ENCODE data around the gene HMCN2.
"Not testable (repeated sequence)": the region's sequence is repeated elsewhere in the genome, so short reads cannot be mapped to it uniquely, and the experiment has no call there.

Gene HMCN2

DNA sequence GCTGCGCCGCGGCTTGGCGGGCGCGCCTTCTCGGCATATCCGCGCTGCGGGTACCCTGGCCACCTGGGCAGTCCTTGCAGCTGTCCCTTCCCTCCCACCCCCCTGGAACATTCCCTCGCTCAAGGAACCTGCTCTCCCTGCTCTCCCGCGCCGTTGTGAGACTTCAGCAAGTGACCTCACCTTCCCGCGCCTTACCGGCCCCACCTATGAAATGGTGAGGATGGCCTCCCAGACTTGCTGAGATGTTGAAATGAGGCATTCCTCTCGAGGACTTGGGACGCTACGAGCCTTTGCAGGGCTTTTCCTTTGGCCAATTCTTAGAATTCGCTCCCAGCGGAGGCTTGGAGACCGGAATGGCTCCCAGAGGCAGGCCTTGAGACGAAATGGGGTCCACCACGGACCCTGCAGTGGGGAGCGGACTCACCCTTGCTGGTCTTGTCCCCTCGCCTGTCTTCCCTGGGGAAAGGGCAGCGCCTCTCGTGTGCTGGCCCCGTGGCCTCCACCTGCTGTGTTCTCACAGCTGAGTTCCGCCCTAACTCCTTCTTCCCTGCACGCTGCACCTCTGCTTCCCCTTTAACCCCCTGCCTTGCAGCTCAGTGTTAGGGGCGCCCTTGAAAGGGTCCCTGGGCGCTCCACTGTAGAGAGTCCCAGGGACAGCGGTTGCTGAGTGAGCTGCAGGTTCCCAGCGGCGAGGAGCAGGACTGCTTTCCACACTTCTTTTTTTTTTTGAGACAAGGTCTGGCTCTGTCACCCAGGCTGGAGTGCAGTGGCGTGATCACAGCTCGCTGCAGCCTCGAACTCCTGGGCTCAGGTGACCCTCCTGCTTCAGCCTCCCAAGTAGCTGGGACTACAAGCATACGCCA is 907 bp downstream of the HMCN2 start:
- DNase-seq: no peak

DNA sequence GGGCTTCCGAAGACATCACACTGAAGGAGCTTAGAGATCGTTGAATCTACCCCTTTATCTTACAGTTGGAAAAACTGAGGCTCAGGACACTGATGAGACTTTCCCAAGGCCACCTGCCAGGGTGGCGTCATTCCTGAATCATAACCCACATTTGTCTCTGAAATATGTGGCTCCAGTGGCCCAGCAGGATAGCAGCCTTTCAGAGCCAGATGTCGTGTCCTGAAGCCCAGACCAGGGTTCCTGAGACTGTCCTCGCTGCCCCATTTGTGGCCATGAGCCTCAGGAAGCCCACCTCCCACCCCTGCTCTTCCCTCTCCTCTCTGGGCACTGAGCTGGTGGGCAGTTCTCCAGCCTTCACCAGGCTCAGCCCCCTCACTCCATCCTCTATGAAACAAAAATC is 2.4 kb downstream of the HMCN2 start:
- no peak for DNase-seq

DNA sequence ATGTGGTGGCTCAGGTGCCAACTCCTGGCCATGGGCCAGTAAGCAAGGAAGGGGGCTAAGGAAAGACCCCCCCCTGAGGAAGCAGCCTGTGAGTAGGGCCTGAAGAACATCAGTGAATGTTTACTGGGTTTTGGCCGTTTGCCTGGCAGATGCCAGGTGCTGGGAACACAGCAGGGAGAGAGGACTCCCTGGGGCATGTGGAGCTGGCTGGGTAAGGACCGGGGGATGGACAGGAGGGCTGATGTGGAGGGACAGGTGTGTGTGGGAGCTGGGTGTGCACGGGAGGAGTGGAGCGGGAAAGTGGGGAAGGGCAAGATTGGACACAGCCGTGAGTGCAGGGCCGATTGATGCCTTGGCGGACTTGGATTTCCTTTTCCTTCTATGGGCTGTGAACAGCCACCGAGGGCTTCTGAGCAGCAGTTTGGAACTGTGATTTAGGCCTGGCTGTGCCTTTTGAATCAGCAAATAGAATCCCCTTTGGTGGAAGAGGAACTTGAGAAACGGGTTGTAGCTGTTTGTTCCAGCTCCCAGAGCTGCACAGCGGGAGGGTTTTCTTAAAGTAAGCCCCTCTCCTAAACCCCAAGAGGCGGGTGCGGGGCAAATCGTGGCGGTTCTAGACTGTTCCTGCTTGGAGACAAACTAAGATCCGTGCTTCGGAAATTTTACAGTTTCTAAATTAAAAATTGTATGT is 3.1 kb downstream of the HMCN2 start:
- DNase-seq: no peak

DNA sequence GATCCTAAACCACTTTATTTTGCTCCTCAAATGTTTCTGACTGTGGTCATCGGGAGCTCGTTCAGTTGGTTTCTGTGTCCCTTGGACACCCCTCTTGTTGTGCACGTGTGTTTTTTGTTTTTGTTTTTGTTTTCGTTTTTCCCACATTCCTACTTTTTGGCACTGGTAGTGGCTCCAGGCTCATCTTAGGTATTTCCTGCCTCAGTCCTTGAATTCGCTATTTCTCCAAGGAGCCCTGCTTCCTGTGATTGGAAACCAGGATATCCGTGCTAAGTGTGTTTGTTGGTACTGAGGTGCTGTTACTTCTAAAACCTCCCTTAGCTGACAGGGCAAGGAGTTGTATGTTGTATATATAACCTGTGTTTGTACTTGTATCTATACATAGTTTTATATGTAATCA is 5.9 kb downstream of the HMCN2 start:
- DNase-seq: no peak

DNA sequence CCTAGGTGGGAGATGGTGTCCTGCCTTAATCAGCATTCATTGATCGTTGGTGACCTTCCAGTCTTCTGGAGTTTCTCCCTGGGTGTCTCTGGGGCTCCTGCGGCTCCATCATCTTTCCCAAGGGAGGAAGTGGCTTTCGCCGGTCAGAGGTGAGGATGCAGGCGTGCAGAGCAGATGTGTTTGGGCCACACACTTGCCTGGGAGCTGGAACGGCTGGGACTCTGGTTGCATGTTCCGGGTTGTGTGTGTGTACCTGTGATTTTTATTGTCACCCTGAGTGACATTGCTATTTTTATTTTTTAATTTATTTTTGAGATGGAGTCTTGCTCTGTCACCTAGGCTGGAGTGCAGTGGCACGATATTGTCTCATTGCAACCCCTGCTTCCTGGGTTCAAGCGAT is 9.6 kb downstream of the HMCN2 start:
- no peak for DNase-seq

DNA sequence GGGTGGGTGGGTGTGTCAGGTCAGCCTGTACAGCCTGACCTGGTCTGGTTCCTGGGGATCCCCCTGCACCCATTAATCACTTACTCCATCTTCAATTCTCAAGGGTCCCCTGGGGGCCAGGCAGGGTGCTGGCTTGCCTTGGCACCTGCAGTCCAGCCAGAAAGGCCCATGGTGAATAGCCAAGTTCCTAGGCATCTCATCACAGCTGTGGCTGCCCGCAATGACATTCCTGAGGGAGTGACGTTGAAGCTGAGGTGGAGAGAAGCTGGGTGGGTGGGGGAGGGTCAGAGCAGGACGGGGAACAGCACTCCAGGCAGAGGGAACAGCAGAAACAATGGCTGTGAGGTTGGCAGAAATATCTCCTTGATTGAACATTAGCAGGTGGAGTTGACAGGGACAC is 10.6 kb downstream of the HMCN2 start:
- DNase-seq: peak; percentile 81

DNA sequence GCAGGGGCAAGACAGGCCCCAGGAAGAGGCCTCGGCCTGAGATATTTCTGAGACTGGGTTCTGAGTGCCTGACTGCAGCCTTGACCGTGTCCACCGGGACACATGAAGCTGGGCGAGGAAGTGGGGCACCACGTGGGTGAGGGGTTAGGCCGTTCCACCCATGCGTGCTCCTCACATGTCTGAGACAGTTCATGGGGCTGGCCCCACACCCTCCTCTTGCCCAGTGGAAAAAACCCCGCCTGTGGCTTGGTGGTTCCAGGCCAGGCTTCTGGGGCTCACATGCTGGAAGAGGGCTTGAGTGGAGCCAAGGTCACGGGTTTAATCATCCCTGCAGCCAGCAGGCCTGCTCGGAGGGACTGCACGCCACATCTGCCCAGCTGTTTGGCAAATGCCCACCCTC is 11.4 kb downstream of the HMCN2 start:
- no peak for DNase-seq

DNA sequence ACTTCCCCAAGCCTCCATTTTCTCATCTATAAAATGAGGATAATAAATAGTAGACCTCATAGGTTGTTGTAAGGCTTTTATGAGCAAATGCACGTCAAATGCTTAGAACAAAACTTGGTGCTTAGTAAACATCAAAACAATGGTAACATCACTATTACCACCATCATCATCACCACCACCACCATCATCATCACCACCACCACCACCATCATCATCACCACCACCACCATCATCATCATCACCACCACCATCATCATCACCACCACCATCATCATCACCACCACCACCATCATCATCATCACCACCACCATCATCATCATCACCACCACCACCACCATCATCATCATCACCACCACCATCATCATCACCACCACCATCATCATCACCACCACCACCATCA is 12.0 kb downstream of the HMCN2 start:
- not testable (repeated sequence) for DNase-seq

DNA sequence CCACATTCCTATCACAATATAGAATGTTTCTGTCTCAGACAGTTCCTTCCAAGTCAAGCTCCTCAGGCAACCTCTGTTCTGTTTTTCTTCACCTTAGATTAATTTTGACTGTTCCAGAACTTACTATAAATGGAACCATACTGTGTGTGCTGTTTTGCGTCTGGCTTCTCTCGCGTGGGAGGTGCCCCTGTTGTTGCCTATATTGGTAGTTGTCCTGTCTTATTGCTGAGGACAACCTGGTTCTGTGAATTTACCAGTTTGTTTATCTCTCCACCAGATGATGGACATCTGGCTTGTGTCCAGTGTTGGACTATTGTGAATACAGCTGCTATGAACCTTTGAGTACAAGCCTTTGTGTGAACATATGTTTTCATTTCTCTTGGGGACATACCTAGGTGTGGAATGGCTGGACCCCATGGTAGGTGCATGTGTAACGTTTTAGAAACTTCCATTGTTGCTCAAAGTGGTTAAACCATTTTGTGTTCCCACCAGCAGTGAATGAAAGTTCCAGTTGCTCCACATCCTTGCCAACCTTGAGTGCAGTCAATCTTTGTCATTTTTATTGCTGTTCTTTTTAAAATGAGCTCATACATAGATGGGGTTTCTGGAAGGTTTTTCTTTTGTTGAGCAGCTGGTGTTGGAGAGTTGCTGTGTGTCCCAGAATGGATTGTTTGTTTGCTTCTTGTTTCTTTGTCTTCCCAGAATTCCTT is 18.1 kb downstream of the HMCN2 start:
- no peak for DNase-seq

DNA sequence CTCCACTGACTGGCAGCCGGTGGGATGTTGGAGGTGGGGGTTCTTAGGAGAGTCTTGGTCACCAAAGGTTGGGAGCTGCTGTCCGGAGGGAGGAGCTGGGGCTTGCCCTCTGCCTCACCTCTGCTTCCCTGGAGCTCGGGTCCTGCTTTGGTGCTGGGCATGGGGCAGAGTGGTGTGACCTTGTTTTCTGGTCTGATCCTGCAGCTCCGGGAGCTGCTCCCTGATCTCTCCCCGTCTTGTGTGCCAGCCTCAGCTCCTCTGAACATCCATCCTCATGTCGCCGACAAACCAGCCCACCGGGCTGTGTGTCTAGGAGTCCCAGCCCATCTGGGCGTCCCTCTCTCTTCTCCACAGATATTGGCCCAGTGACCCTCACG is 18.7 kb downstream of the HMCN2 start:
- DNase-seq: no peak

DNA sequence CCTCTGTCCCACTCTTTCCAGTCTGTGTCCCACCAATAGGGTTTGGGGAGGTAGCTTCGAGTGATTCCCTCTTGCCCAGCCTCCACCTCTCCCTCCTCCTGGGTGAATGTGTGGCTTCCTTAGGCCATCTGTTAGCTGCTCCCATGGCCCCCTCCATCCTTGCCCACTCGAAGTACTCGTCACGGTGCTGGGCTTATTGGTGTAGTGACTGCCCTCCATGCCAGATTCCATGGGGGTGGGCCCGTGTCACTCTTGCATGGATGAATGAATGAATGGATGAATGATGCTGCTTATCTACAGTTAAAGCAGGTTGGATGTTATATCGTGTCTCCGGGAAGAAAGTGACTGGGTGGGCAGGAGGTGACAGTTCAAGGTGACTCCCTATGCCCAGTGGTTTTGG is 19.1 kb downstream of the HMCN2 start:
- no peak for DNase-seq

DNA sequence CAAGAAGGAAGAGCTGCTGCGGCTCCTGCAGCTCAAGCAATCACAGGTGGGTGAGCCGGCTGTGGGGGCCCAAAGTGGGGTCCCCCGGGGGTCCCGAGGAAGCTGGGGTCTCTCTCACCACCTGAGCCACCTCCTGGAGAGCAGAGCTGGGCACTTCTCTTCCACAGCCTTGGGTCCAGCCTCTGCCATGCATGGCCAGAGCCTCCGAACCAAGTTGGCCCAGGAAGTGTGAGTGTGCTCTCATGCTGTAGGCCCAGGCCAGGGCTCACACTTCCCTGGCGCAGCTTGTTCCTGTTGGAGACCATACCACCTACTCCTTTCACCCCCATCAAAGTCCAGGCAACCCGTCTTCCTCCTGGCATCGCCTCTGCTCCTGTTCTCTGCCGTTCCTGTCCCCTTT is 19.7 kb downstream of the HMCN2 start:
- no peak for DNase-seq

DNA sequence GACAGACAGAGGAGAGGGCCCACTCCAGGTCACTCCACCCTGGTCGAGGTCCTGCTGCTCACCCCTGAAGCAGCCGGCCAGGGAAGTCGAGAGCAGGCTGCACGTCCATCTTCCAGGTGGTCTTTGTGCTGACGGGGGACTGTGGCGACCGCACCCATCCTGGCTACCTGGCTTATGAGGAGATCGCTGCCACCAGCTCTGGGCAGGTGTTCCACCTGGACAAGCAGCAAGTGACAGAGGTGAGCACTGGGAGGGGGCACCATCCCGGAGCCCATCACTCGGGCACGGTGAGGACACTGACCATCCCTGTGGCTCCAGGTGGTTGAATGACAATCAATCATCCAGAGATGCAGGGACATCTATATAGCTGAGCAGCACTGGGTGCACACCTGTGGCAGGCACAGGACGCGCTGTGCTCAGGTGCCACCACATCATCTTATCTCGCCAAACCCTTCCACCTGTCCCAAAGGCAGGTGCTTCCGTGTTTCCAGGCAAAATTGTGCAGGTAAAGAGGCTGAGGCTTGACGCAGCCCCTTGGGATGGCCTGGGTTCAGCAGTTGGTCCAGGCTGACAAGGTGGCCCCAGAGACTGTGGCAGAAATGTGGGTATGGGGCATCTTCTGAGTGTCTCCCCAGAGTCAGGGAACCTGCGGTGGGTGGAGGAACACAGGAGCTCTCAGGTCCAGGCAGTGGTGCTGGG is 20.7 kb downstream of the HMCN2 start:
- no peak for DNase-seq

DNA sequence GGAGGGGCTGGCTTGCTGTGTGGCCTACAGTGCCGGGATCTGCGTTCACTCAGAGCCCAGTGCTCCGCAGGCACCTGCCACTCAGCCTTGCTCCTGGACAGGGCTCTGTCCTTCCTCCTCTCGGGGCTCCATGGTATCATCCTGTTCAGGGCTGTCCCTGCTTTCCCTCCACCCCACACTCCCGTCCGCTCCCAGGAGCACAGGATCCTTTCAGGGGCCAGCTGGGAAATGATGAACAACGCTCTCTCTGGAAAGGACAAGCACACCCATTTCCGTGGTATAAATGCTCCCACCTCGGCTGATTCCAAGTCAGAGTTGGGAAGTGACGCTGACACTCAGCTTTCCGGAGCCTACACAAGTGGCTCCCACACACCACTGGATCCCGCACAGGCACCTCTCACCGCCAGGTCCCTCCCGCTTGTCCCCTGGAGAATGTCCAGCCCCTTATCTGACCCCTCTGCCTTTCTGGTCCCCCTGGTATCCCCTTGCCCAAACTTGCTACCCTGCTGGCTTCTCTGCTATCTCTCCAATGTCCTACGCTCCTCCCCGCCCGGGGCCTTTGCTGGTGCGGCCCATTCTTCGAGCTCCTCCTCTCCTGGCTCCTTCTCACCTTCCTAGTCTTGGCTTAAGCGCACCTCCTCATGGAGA is 21.3 kb downstream of the HMCN2 start:
- DNase-seq: no peak

DNA sequence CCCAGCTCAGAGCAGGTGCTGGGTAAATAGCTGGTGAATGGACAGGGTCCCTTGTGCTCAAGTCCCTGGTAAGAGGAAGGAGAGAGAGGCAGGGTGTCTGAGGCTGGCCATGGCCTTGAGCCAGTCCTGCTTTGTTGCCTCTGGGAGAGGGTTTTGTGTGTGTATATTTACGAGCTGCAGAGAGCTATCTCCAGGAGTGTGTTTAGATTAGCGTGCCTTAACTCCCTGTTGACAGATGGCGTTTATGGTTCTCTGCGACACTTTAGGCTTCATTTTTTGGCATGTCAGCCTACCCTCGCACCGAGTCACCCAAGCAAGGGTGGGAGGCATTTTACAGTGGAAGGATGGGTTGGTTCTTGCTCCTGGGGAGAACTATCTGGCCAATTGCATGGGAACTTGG is 22.2 kb downstream of the HMCN2 start:
- DNase-seq: no peak

DNA sequence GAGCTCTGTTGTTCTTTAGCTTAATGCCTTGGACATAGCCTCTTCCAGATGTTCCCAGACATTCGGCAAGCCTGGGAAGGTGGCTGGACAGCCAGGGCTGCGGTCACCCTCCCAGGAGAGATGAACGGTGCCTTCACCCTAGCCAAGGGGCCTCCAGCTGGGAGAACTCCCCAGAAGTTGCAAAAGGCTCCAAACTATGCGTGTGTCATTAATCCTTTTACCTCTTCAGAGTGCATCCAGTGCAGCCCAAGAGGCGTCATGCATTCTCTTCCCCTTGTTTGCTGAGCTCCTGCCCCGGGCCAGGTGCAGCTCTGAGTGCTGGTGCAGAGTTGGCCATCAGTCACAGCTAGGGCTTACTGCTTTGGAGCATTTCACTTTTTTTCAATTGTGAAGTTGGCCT is 22.8 kb downstream of the HMCN2 start:
- no peak for DNase-seq

DNA sequence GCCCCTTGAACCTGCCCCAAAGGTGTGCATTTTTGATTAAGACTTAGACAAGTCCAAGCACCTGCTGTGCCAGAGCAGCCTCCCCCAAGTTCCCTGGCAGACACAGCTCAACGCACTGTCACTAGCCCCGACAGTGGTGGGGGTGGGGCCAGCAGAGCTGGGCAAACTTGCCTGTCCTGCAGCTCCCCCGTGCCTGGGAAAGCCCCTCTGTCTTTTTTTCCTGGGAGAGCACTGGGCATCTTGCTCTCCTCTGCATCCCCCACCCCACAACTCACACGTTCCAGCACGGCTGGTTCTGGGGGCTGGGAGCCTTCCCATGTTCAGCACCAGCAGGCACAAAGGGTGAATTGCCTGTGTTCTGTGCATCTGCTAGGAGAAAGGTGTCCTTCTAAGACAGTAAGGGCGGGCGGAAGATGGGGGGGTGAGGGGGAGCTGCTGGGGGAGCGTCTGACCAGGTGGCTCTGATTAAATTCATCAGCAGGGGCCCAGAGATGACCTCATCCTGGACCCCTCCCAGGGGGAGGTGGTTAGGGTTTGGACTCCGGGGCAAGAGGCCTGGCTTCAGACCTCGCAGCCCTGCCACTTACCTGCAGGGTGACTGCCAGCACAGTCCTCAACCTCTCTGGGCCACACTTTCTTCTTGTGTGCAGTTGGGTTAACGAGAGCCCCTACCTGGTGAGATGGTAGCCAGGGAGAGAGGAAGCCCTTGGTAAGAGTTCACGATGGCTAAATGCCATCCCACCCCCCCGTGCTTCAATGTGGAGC is 23.5 kb downstream of the HMCN2 start:
- DNase-seq: no peak

DNA sequence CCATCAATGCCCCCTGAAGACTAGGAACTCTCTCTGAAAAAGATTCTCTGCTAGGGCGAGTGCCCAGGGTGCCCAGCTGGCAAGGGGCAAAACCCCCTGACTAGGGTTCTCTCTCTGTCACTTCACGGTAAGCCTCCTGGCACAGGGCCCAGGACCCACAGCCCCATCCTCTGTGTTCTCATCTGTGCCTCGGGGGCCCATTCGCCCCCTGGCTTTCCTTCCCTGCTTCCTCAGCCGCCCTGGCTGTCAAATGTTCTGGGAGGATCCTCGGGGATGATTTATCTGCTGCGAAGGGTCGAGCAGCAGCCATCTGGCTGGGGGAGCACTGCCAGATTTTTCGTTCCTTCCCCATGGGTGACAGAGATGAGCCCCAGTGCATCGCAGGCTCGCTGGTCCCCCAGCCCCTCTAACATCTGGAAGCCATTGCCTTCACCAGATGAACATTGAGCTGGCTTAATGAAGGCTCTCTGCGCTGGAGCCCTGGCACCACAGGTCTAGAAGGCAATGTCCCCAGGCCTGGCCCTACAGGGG is 24.2 kb downstream of the HMCN2 start:
- no peak for DNase-seq

DNA sequence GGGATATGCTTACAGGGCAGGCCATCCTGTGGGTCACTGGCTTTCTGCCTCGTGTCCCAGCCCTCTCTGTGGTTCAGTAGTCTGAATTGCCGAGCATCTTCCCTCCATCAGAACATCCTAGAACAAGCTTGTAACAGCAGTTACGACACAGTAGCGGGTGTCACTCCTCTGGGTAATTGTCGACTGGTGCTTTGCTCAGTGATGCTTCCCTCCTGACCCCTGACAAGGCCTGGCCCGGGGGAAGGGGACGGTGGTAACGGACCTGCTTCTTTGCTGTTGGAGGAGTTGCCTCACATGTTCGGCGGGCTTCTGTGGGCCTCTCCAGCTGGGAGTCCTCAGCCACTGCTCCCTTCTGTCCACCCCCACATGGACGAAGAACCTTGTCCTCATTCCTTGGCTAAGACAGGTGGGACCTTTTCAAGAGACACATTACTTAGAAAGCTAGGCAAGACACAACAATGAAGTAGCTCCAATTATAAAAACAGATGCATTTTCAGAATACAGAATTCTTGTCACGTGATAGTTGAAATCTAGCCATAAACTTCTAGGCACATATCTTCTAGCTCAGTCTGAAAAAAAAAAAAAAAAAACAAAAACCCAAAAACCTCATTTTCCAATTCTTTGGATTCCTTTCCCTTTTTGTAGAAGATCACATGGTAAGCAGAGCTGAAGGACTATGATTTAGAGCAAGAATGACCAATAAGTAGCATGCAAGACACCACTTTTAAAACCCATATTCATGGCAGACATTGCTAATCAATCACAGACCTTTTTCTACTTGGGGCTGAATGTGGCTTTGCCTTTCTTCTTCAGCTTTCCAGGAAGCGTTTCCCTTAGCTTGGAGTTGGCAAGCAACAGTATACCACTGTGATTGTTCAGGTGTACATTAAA is 25.0 kb downstream of the HMCN2 start:
- DNase-seq: peak; percentile 59

DNA sequence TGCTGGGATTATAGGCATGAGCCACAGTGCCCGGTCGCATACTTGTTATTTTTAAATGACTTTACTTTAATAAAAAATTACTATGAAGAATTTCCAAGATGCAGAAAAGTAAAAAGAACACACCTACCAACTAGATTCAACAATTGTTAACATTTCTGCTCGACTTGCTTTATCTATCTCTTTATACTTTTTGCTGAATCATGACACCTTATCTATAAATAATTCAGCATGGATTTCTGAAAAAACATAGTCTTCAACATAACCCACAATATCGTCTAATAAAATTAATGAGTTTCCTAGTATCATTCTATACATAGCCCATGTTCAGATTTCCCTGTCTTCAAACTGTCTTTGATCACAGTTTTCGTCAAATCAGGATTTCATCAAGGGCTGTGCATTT is 25.9 kb downstream of the HMCN2 start:
- DNase-seq: no peak
